ENCODE measurements around the gene GSK3B.

- TF ChIP-seq CTCF (IDR thresholded peaks at IDR 0.05) (no peak), POLR2A (IDR thresholded peaks at IDR 0.05) (no peak)
These were observed 20.7 kb upstream of the GSK3B start for GRCh38 chr3:120114981-120115380.
